HepG2 (cell line): ENCODE results near the gene OR6T1. TPM values are rescaled to one million over a fixed set of nuclear protein-coding genes. Genes with fewer than 3 reads are reported as not detected.

ENCODE experiments used
- ATAC-seq: fragments of 200-7000 bp; cut with Tn5 transposase; 3 replicates; pipeline ENCODE4 v1.9.1; 2020; ENCODE audit warnings: mild to moderate bottlenecking, moderate library complexity
- BruUV-seq: library from RNA; stranded (reverse); fragments of 400-500 nt; replicated peaks from 2 replicates; lab custom pipeline; 2021; lab: Mats Ljungman, UMichigan
- CTCF ChIA-PET: fragments of 300-600 bp; formaldehyde crosslinking; extraction: SDS; loops from one replicate; lab custom pipeline; 2021; ENCODE audit warnings: low total read pairs, inconsistent platforms, low intra/inter-chr PET ratio; lab: Yijun Ruan, JAX
- POLR2A ChIA-PET: fragments of 350-600 bp; sonication (Branson Sonifier 250); formaldehyde crosslinking; loops from one replicate; lab custom pipeline; 2020; ENCODE audit warnings: antibody characterized with exemption, inconsistent platforms; lab: Yijun Ruan, JAX
- DNase-seq: peaks from one replicate; pipeline ENCODE4 v3.0.0-alpha.2; 2015; ENCODE audit warnings: low spot score
- FAIRE-seq: peaks from 3 replicates; lab custom pipeline; 2011; peaks lifted over from hg19 to GRCh38; lab: Jason Lieb, UNC
- H2AFZ ChIP-seq: one replicate; pipeline ENCODE4 v1.6.1; 2011; ENCODE audit warnings: low read length, inconsistent platforms
- H3K27ac ChIP-seq: fragments of 300-600 bp; 3 replicates; pipeline ENCODE4 v1.8.0; 2011; ENCODE audit warnings: mixed run types, mild to moderate bottlenecking, mixed read lengths, low read length, inconsistent platforms; ENCODE audit not compliant: insufficient read depth; ENCODE audit errors: extremely low read length
- H3K27me3 ChIP-seq, 2 experiments: fragments of 200-600 bp in 1 of 2; 2 replicates in 1 of 2; 3 replicates in 1 of 2; pipeline versions ENCODE4 v1.6.0 to v1.8.0; 2011; ENCODE audit warnings: low read length in 2 of 2, mild to moderate bottlenecking in 2 of 2, moderate library complexity in 2 of 2, inconsistent platforms in 1 of 2; ENCODE audit not compliant: insufficient read depth in 2 of 2, control insufficient read depth in 1 of 2
- H3K36me3 ChIP-seq, 2 experiments: fragments of 200-600 bp in 1 of 2; replicated peaks in 1 of 2; 2 replicates in 1 of 2; 3 replicates in 1 of 2; pipeline versions ENCODE4 v1.5.1 to v1.8.0; 2011; ENCODE audit warnings: low read length in 2 of 2, inconsistent platforms in 1 of 2; ENCODE audit not compliant: insufficient read depth in 2 of 2, control insufficient read depth in 1 of 2
- H3K4me1 ChIP-seq: 2 replicates; pipeline ENCODE4 v1.5.1; 2012; ENCODE audit warnings: low read length, inconsistent platforms; ENCODE audit not compliant: insufficient read depth
- H3K4me2 ChIP-seq: 2 replicates; pipeline ENCODE4 v1.6.0; 2011; ENCODE audit warnings: low read depth, low read length, inconsistent platforms
- H3K4me3 ChIP-seq, 3 experiments: fragments of 200-600 bp in 1 of 3; sonication (generic), shearing (Covaris generic) in 1 of 3; replicated peaks in 1 of 3; 2 replicates each; pipeline ENCODE4 v1.5.1; 2011 to 2016; ENCODE audit warnings: low read length in 3 of 3, inconsistent platforms in 2 of 3, low read depth in 2 of 3, mild to moderate bottlenecking in 2 of 3, control low read depth in 1 of 3, mixed read lengths in 1 of 3; ENCODE audit not compliant: insufficient read depth in 1 of 3
- H3K79me2 ChIP-seq: one replicate; pipeline ENCODE4 v1.6.1; 2011; ENCODE audit warnings: low read length, inconsistent platforms; ENCODE audit not compliant: insufficient read depth
- H3K9ac ChIP-seq: 2 replicates; pipeline ENCODE4 v1.6.0; 2011; ENCODE audit warnings: mild to moderate bottlenecking, low read depth, low read length, inconsistent platforms; ENCODE audit not compliant: insufficient read depth
- H3K9me3 ChIP-seq: 2 replicates; pipeline ENCODE4 v1.5.1; 2012; ENCODE audit warnings: mild to moderate bottlenecking, low read length
- H4K20me1 ChIP-seq: 2 replicates; pipeline ENCODE4 v1.6.0; 2011; ENCODE audit warnings: inconsistent platforms, mild to moderate bottlenecking, low read length, moderate library complexity; ENCODE audit not compliant: insufficient read depth
- ARNT2 ChIP-seq: sonication (generic); formaldehyde crosslinking; IDR thresholded peaks from 2 replicates; pipeline ENCODE4 v1.8.0; 2022; ENCODE audit warnings: mild to moderate bottlenecking, low read depth, missing genetic modification reagents, moderate library complexity
- BCL6 ChIP-seq: IDR thresholded peaks from 2 replicates; pipeline ENCODE4 v1.6.1; 2016; ENCODE audit warnings: missing genetic modification reagents, missing compliant biosample characterization
- BRF2 ChIP-seq: sonication (generic); formaldehyde crosslinking; IDR thresholded peaks from 2 replicates; pipeline ENCODE4 v1.8.1; 2022; ENCODE audit warnings: mild to moderate bottlenecking, missing genetic modification reagents
- DR1 ChIP-seq: sonication (generic); formaldehyde crosslinking; IDR thresholded peaks from 2 replicates; pipeline ENCODE4 v1.8.0; 2021; ENCODE audit warnings: mild to moderate bottlenecking, missing genetic modification reagents, inconsistent platforms
- IKZF1 ChIP-seq: fragments of 450-650 bp; IDR thresholded peaks from 2 replicates; pipeline ENCODE4 v1.7.1; 2016
- MBD4 ChIP-seq: IDR thresholded peaks from 2 replicates; pipeline ENCODE4 v1.6.1; 2012; ENCODE audit warnings: low read length, inconsistent platforms, borderline replicate concordance
- NFATC3 ChIP-seq: sonication (generic); formaldehyde crosslinking; IDR thresholded peaks from 2 replicates; pipeline ENCODE4 v1.5.1; 2020; ENCODE audit warnings: mild to moderate bottlenecking, missing genetic modification reagents
- SSRP1 ChIP-seq: IDR thresholded peaks from 2 replicates; pipeline ENCODE4 v1.6.1; 2016; ENCODE audit warnings: control low read depth
- ZNF20 ChIP-seq: sonication (generic); formaldehyde crosslinking; IDR thresholded peaks from 2 replicates; pipeline ENCODE4 v1.4.0; 2020; ENCODE audit warnings: mild to moderate bottlenecking, moderate library complexity, missing genetic modification reagents
- ZNF30 ChIP-seq: sonication (generic); formaldehyde crosslinking; IDR thresholded peaks from 2 replicates; pipeline ENCODE4 v1.5.0; 2020; ENCODE audit warnings: mild to moderate bottlenecking, missing genetic modification reagents
- ZNF333 ChIP-seq: sonication (generic); formaldehyde crosslinking; IDR thresholded peaks from 2 replicates; pipeline ENCODE4 v1.4.0; 2020; ENCODE audit warnings: mild to moderate bottlenecking, missing genetic modification reagents, borderline replicate concordance
- ZNF574 ChIP-seq: sonication (generic); formaldehyde crosslinking; IDR thresholded peaks from 2 replicates; pipeline ENCODE4 v1.4.0; 2020; ENCODE audit warnings: missing genetic modification reagents
- WGBS: methylation state at CpG from one replicate; pipeline ENCODE4 v1.1.6; 2017; ENCODE audit warnings: low lambda C conversion rate; 5-methylcytosine and 5-hydroxymethylcytosine counted together
- in situ Hi-C: cut with HindIII; loops from 2 replicates; pipeline ENCODE4 v1.10.0; 2017; ENCODE audit warnings: low pct_unique_long_range_greater_than_20kb; ENCODE audit not compliant: extremely low pct_ligation_motif_present
- intact Hi-C: fragments of 100-400 bp; cut with micrococcal nuclease; formaldehyde crosslinking; loops from one replicate; pipeline ENCODE4 v1.10.0; 2022; ENCODE audit not compliant: unreplicated experiment
- polyA plus RNA-seq, 8 experiments: library from polyadenylated mRNA; depleted of rRNA in 3 of 8; stranded (reverse) in 7 of 8; unstranded in 1 of 8; fragments of >200 nt; fragmentation: Illumina TruSeq in 4 of 8; extraction: Trizol in 4 of 8; gene quantifications; 2 replicates each; pipeline versions ENCODE4 v1.2.1 to v1.2.3, GENCODE V29; 2011 to 2016; ENCODE audit warnings: low read depth in 4 of 8, missing spikeins in 1 of 8, mixed read lengths in 1 of 8; ENCODE audit not compliant: insufficient read depth in 1 of 8
- total RNA-seq, 5 experiments: library from RNA; depleted of rRNA; stranded (reverse); fragments of >200 nt; fragmentation: Illumina TruSeq; extraction: Trizol; gene quantifications; 2 replicates each; pipeline ENCODE4 v1.2.3, GENCODE V29; 2016; ENCODE audit warnings: low read depth in 1 of 5

The OR6T1 gene
- total and polyA plus RNA-seq, 2 of the 13 experiments (the other 11 are each of a cell fraction or from before 2014, with no cell fraction given) = not detected

GRCh38 chr11:123920943-123921342 lies 22.7 kb downstream of the OR6T1 start (continued):
- TF ChIP-seq ZNF30 (CRISPR knock-in tag) (no peak), ZNF574 (no peak), ARNT2 (CRISPR knock-in tag) (no peak), ZNF20 (CRISPR knock-in tag) (no peak), BCL6 (CRISPR knock-in tag) (no peak), SSRP1 (CRISPR knock-in tag) (no peak), IKZF1 (no peak), MBD4 (no peak), DR1 (no peak), NFATC3 (no peak)

- Histone ChIP-seq H3K4me2 (no peak overlapping the region), H4K20me1 (no peaks in the 10 kb centered on the region), H3K27me3 (no peaks in the 10 kb centered on the region), H3K4me3 (no peak overlapping the region), H2AFZ (no peak overlapping the region), H3K9me3 (no peaks in the 10 kb centered on the region), H3K36me3 (no peaks in the 10 kb centered on the region), H3K4me1 (no peaks in the 10 kb centered on the region), H3K79me2 (no peaks in the 10 kb centered on the region), H3K27ac (no peak overlapping the region), H3K9ac (no peak overlapping the region)
- no peak for ATAC-seq
- in situ Hi-C loops (no loop called here), intact Hi-C loops (no loop called here)
- BruUV-seq = no TSS peak
- TF ChIP-seq BRF2 (CRISPR knock-in tag) = no peak
- TF ChIP-seq ZNF333 = no peak
- DNase-seq = no peak
- 0% methylated on average over 3 of the region's 3 CpGs for WGBS
- CTCF ChIA-PET = no interaction called here
- POLR2A ChIA-PET = no interaction called here
- no peak for FAIRE-seq
These were observed 37.8 kb downstream of the OR6T1 start for GRCh38 chr11:123905826-123906225.
